Adrenal gland (tissue), 12 donors: Measurements from ENCODE around the gene DLG3. TPM values are rescaled to one million over a fixed set of nuclear protein-coding genes. Genes with fewer than 3 reads are reported as not detected.

Experiments
- DNase-seq, 7 donors: peaks; one replicate each; pipeline ENCODE4 v3.0.0-alpha.2; 2019 to 2020
- H3K27ac ChIP-seq, 5 donors: fragments of 200-600 bp; sonication (generic) in 4 of 5; 1 replicate in 3 of 5; 2 replicates in 2 of 5; pipeline versions ENCODE4 v1.5.1 to v1.8.0; 2016 to 2020; ENCODE audit warnings: mild to moderate bottlenecking in 1 of 5
- H3K27me3 ChIP-seq: fragments of 200-600 bp; 2 replicates; pipeline ENCODE4 v1.8.0; 2021
- H3K36me3 ChIP-seq, 2 donors: fragments of 200-600 bp; replicated peaks in 1 of 2; 1 replicate in 1 of 2; 2 replicates in 1 of 2; pipeline versions ENCODE4 v1.5.1 to v1.8.0; 2018 to 2022
- H3K4me1 ChIP-seq, 2 donors: fragments of 200-600 bp; replicated peaks in 1 of 2; 1 replicate in 1 of 2; 2 replicates in 1 of 2; pipeline versions ENCODE4 v1.5.1 to v1.8.0; 2018 to 2021
- H3K4me3 ChIP-seq, 4 donors: fragments of 200-600 bp; sonication (generic) in 3 of 4; one replicate each; pipeline ENCODE4 v1.5.1; 2016 to 2018
- H3K9me3 ChIP-seq, 3 donors: fragments of 200-600 bp; sonication (generic) in 1 of 3; replicated peaks in 1 of 3; 1 replicate in 2 of 3; 2 replicates in 1 of 3; pipeline versions ENCODE4 v1.5.1 to v1.8.0; 2016 to 2021
- POLR2A ChIP-seq, 2 donors: fragments of 450-650 bp; IDR thresholded peaks; one replicate each; pipeline ENCODE4 v1.6.1; 2017; ENCODE audit warnings: antibody characterized with exemption in 2 of 2, mild to moderate bottlenecking in 2 of 2, moderate library complexity in 1 of 2
- WGBS, 4 donors: extraction: QIAGEN DNeasy Blood & Tissue Kit in 2 of 4; methylation state at CpG; one replicate each; pipeline versions ENCODE4 v1.1.5 to v1.1.7; 2013 to 2017; 5-methylcytosine and 5-hydroxymethylcytosine counted together
- intact Hi-C, 2 donors: fragments of 100-400 bp; cut with DNase I; formaldehyde crosslinking; loops; one replicate each; pipeline versions ENCODE4 v1.14.1 to v1.15.0; 2022 to 2023
- polyA plus RNA-seq, 3 donors: library from polyadenylated mRNA; stranded (reverse); fragments of 200-250 nt in 2 of 3; fragments of 350-450 nt in 1 of 3; fragmentation: Illumina TruSeq in 1 of 3; extraction: RNeasy Lipid Tissue Mini Kit (QIAGEN cat#74804) in 1 of 3; gene quantifications; one replicate each; pipeline ENCODE4 v1.2.3, GENCODE V29; 2013 to 2014
- total RNA-seq, 9 donors: library from RNA; depleted of rRNA in 4 of 9; stranded (reverse); fragments of >200 nt in 4 of 9; fragments of 120-200 nt in 1 of 9; fragmentation: NEBNext Ultra II Directional in 1 of 9; extraction: Animal tissue kit (Norgen Biotek cat#: 25700) in 1 of 9; gene quantifications; one replicate each; pipeline versions ENCODE4 v1.1.0 to v1.2.4, GENCODE V29; 2013 to 2023
- TF ChIP-seq, protein P1 (sequence below), 6 experiments: fragments of 450-650 bp in 4 of 6; fragments of 200-600 bp in 2 of 6; sonication (generic) in 1 of 6; IDR thresholded peaks; 1 replicate in 5 of 6; 2 replicates in 1 of 6; pipeline versions ENCODE4 v1.5.1 to v1.8.0; 2016 to 2021; ENCODE audit warnings: antibody characterized with exemption in 6 of 6, mild to moderate bottlenecking in 2 of 6, moderate library complexity in 1 of 6
- donor health status: healthy with polysubstance abuse.
- donor health status: Bipolar disorder and iron deficiency.
- donor health status: DM: yes; HTN: yes; CAD: no.
- donor health status: DM: no; HTN: no; CAD: no.
- donor health status: DM: no; HTN: no; CAD: no.
- donor health status: DM: yes; HTN: yes; CAD: no.

The DLG3 gene
- total and polyA plus RNA-seq, 12 donors: 5.5 to 33.7 (median 8.5) TPM

DNA sequence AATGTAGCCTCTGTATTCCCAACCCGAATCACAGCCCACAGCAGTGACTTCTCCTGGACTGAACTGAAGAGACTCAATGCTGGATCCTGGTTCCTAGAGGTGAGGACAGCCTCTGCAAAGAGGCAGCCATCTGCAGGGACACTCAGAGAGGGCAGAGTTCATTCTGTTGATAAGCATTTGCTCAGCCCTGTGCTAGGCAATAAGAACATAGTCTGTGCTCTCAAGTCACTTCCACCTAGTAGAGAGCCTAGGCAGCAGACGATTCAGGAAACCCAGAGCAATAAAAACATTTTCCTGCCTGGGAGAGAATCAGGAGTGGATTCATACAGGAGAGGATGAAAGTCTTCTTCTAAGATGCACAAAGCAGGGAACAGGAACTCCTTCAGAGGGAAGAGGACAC lies 17.3 kb upstream of the DLG3 start:
- H3K36me3 ChIP-seq: no peaks in the 10 kb centered on the region
- H3K27ac ChIP-seq: no peak overlapping the region
- WGBS, 4 donors: 59 to 67% (median 62%) methylated on average over 1 to 2 of the region's 2 CpGs
- no peaks in the 10 kb centered on the region for H3K9me3 ChIP-seq
- no peak overlapping the region for H3K4me3 ChIP-seq
- H3K4me1 ChIP-seq: no peaks in the 10 kb centered on the region
- no peak for TF ChIP-seq POLR2A (IDR thresholded peaks at IDR 0.05)
- TF ChIP-seq, protein P1, sequence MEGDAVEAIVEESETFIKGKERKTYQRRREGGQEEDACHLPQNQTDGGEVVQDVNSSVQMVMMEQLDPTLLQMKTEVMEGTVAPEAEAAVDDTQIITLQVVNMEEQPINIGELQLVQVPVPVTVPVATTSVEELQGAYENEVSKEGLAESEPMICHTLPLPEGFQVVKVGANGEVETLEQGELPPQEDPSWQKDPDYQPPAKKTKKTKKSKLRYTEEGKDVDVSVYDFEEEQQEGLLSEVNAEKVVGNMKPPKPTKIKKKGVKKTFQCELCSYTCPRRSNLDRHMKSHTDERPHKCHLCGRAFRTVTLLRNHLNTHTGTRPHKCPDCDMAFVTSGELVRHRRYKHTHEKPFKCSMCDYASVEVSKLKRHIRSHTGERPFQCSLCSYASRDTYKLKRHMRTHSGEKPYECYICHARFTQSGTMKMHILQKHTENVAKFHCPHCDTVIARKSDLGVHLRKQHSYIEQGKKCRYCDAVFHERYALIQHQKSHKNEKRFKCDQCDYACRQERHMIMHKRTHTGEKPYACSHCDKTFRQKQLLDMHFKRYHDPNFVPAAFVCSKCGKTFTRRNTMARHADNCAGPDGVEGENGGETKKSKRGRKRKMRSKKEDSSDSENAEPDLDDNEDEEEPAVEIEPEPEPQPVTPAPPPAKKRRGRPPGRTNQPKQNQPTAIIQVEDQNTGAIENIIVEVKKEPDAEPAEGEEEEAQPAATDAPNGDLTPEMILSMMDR (IDR thresholded peaks at IDR 0.05): no peak
- peaks cover 12% of the 10 kb centered on the region for H3K27me3 ChIP-seq
- no peak for DNase-seq
- intact Hi-C loops: no loop called here

DNA sequence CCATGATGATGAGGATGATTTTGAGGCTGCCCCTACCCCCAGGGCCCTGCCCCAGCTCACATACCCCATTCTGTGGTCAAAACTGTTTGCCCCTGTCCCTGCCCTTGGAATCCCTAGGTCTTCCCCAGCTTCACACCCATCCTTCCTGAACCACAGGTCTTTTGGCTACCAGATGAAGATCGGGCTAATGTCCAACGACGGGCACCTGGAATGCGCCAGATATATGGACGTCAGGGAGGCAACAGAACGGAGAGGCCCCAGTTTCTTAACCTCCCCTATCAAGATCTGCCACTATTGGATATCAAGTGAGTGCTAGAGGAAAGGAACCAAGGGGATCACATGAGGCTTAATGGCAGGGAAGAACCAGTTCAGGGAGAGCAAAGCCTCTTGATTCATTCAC lies 14.9 kb upstream of the DLG3 start:
- TF ChIP-seq, protein P1 (IDR thresholded peaks at IDR 0.05): no peak
- no peak for TF ChIP-seq POLR2A (IDR thresholded peaks at IDR 0.05)
- Histone ChIP-seq H3K4me1 (peaks cover 0 to 1% of the 10 kb centered on the region in 2 donors), H3K27me3 (peaks cover 10% of the 10 kb centered on the region), H3K36me3 (no peaks in the 10 kb centered on the region), H3K27ac (no peak overlapping the region), H3K4me3 (no peak overlapping the region), H3K9me3 (no peaks in the 10 kb centered on the region)
- DNase-seq: no peak
- intact Hi-C loops: no loop called here
- 74 to 93% (median 89%) methylated on average over 2 to 6 of the region's 6 CpGs for WGBS, 4 donors

DNA sequence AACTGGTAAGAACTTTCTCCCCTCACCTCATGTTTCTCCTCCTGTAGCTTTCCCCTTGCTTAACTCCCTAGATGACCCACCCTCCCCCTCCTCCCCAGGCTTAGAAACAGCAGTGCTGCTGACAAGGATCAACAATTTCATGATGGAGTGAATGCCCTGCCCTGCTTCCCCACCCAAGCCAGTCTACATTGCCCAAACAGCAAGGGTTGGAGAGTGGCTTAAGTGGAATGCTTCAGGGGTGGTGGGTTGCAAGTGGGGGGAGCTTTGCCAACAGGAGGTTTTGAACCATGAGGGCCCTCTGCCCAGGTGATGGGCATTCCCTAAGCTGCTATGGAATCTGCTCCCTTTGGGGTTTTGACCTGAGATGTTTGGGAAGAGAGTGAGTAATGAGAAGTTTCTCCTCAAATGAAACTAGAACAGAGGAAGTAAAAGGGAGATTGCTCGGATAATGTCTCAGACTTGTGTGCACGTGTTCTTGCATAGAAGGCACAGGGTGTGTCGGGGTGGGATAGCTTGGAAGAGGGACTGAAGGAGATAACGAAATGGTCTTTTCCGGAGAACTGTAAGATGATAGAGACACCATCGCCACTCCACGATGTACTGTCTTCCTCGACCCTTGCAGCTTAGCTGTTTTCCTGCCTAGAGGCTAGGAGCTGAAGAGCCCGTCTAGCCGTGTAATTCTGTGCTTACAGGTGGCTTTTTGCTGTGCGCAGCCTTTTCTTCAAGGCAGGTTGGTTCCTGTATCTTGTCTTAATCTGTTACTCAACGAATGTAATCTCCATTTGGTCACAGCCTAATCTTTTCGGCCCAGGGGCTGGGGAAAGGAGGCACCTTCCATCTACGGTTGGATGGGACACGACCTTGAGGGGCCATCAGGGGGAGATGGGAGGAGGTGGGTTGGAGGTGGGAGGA lies 11.4 kb upstream of the DLG3 start:
- Histone ChIP-seq H3K9me3 (no peaks in the 10 kb centered on the region), H3K36me3 (no peaks in the 10 kb centered on the region), H3K27me3 (peaks cover 9% of the 10 kb centered on the region), H3K4me3 (peak overlapping the region in 1 of 4 donors; percentile 51), H3K27ac (peak overlapping the region in 1 of 5 donors; percentile 56), H3K4me1 (peaks cover 0 to 7% of the 10 kb centered on the region in 2 donors)
- 58 to 91% (median 66%) methylated on average over 7 to 15 of the region's 15 CpGs for WGBS, 4 donors
- TF ChIP-seq POLR2A (IDR thresholded peaks at IDR 0.05): no peak
- TF ChIP-seq, protein P1 (IDR thresholded peaks at IDR 0.05): no peak
- intact Hi-C loops: no loop called here
- no peak for DNase-seq

DNA sequence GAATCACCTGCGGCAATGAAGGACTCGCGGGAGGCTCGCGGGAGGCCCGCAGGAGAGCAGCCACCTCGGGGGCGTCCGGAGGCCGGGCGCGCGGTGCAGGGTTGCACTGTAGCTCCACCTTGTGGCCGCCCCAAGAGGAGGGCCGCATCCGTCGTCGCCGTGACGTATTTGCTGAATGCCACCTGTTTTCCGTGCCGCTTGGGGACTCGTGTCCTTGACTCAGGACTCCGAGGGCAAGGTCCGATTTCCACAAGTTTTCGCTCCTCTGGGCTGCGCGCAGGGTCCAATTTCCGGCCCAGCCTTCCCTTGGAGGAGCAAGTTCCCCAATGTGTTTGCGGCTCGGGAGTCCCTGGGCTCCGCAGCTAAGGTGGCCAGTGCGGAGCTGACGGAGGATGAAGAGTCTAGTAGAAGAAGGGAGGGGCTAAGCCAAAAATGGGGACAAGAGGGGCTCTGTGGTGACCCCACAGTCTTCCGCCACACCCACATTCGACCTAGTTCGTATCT lies 10.7 kb upstream of the DLG3 start:
- Histone ChIP-seq H3K4me3 (peak overlapping the region in 3 of 4 donors; percentile 11 to 51 (median 26)), H3K27ac (peak overlapping the region in 3 of 5 donors; percentile 51 to 69 (median 56)), H3K4me1 (peaks cover 0 to 7% of the 10 kb centered on the region in 2 donors), H3K9me3 (no peaks in the 10 kb centered on the region), H3K36me3 (no peaks in the 10 kb centered on the region), H3K27me3 (peaks cover 5% of the 10 kb centered on the region)
- intact Hi-C loops: no loop called here
- TF ChIP-seq, protein P1 (IDR thresholded peaks at IDR 0.05): peak; percentile 45 to 72 (median 68)
- no peak for TF ChIP-seq POLR2A (IDR thresholded peaks at IDR 0.05)
- peak; percentile 54 to 81 (median 70) for DNase-seq
- 1 to 41% (median 25%) methylated on average over 35 to 37 of the region's 37 CpGs; no CpG with 5 or more reads in 1 of the 4 donors for WGBS, 4 donors
